ENCODE measurements around the gene KCNAB1.

- no peak for TF ChIP-seq EZH2 (IDR thresholded peaks at IDR 0.05; ENCODE audit: low read length, missing control alignments)
- TF ChIP-seq, protein P1, sequence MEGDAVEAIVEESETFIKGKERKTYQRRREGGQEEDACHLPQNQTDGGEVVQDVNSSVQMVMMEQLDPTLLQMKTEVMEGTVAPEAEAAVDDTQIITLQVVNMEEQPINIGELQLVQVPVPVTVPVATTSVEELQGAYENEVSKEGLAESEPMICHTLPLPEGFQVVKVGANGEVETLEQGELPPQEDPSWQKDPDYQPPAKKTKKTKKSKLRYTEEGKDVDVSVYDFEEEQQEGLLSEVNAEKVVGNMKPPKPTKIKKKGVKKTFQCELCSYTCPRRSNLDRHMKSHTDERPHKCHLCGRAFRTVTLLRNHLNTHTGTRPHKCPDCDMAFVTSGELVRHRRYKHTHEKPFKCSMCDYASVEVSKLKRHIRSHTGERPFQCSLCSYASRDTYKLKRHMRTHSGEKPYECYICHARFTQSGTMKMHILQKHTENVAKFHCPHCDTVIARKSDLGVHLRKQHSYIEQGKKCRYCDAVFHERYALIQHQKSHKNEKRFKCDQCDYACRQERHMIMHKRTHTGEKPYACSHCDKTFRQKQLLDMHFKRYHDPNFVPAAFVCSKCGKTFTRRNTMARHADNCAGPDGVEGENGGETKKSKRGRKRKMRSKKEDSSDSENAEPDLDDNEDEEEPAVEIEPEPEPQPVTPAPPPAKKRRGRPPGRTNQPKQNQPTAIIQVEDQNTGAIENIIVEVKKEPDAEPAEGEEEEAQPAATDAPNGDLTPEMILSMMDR (conservative IDR thresholded peaks at IDR 0.05 in 1 of 2, IDR thresholded peaks at IDR 0.05 in 1 of 2; ENCODE audit: low read depth in 1 of 2, low read length in 2 of 2): no peak
Measured at GRCh38 chr3:156132313-156132712, 11.9 kb downstream of the KCNAB1 start.

Data from fibroblast of lung (primary cell).